K562 (cell line): ENCODE measurements around the gene CENPC. TPM values are rescaled to one million over a fixed set of nuclear protein-coding genes. Genes with fewer than 3 reads are reported as not detected.

Source experiments
- BRD9 ChIP-seq: fragments of 450-650 bp; IDR thresholded peaks from 2 replicates; pipeline ENCODE4 v1.6.1; 2018; ENCODE audit warnings: low read depth; ENCODE audit not compliant: partially characterized antibody
- CBFA2T2 ChIP-seq: fragments of 450-650 bp; conservative IDR thresholded peaks from 2 replicates; pipeline ENCODE4 v1.6.1; 2017; ENCODE audit warnings: mild to moderate bottlenecking
- DDX20 ChIP-seq: fragments of 450-650 bp; IDR thresholded peaks from 2 replicates; pipeline ENCODE4 v1.6.1; 2016; ENCODE audit warnings: missing genetic modification characterization, low read depth, mild to moderate bottlenecking, missing compliant biosample characterization, moderate library complexity
- E2F6 ChIP-seq, 2 experiments: IDR thresholded peaks; 2 replicates each; pipeline ENCODE4 v1.6.1; 2011; ENCODE audit warnings: borderline replicate concordance in 1 of 2, control low read depth in 1 of 2, low read depth in 1 of 2, low read length in 1 of 2, mild to moderate bottlenecking in 1 of 2, mixed read lengths in 1 of 2, moderate library complexity in 1 of 2; ENCODE audit not compliant: insufficient read depth in 1 of 2, insufficient read length in 1 of 2, poor library complexity in 1 of 2, severe bottlenecking in 1 of 2; ENCODE audit errors: extremely low read depth in 1 of 2
- ELF2 ChIP-seq: fragments of 250-450 bp; sonication (Bioruptor Pico); IDR thresholded peaks from 2 replicates; pipeline ENCODE4 v1.5.0; 2021; ENCODE audit warnings: mild to moderate bottlenecking
- ESRRA ChIP-seq: fragments of 450-650 bp; IDR thresholded peaks from 2 replicates; pipeline ENCODE4 v1.6.1; 2014; ENCODE audit warnings: low read depth, mild to moderate bottlenecking, moderate library complexity, borderline replicate concordance
- FOXM1 ChIP-seq, 2 experiments: fragments of 450-650 bp in 1 of 2; sonication (generic) in 1 of 2; formaldehyde crosslinking in 1 of 2; IDR thresholded peaks; 2 replicates each; pipeline versions ENCODE4 v1.6.1 to v1.9.0; 2017 to 2022; ENCODE audit warnings: low read depth in 2 of 2, mild to moderate bottlenecking in 2 of 2, missing genetic modification reagents in 1 of 2, moderate library complexity in 1 of 2
- IFI16 ChIP-seq: fragments of 250-450 bp; sonication (Bioruptor Pico); IDR thresholded peaks from 2 replicates; pipeline ENCODE4 v2.1.2; 2022; ENCODE audit warnings: mild to moderate bottlenecking, inconsistent platforms
- LEF1 ChIP-seq: fragments of 450-650 bp; IDR thresholded peaks from 2 replicates; pipeline ENCODE4 v1.6.1; 2016; ENCODE audit warnings: mild to moderate bottlenecking
- MEF2A ChIP-seq: IDR thresholded peaks from 2 replicates; pipeline ENCODE4 v1.6.1; 2011; ENCODE audit warnings: low read depth, mild to moderate bottlenecking, low read length, moderate library complexity; ENCODE audit not compliant: control insufficient read depth
- MEF2D ChIP-seq: conservative IDR thresholded peaks from 2 replicates; pipeline ENCODE4 v1.6.1; 2016; ENCODE audit warnings: low read depth, missing genetic modification characterization, missing compliant biosample characterization
- MEIS2 ChIP-seq: fragments of 450-650 bp; IDR thresholded peaks from 2 replicates; pipeline ENCODE4 v1.6.1; 2014; ENCODE audit warnings: mild to moderate bottlenecking; ENCODE audit not compliant: partially characterized antibody
- NFE2L1 ChIP-seq: fragments of 450-650 bp; IDR thresholded peaks from 2 replicates; pipeline ENCODE4 v1.6.1; 2016; ENCODE audit warnings: missing genetic modification characterization, low read depth, mild to moderate bottlenecking, missing compliant biosample characterization, moderate library complexity, borderline replicate concordance
- PKNOX1 ChIP-seq: fragments of 450-650 bp; IDR thresholded peaks from 2 replicates; pipeline ENCODE4 v1.6.1; 2016
- POLR2G ChIP-seq: fragments of 200-400 bp; formaldehyde crosslinking; IDR thresholded peaks from 2 replicates; pipeline ENCODE4 v1.6.1; 2017; ENCODE audit warnings: low read depth, mild to moderate bottlenecking, antibody characterized with exemption, low read length, moderate library complexity
- RAD51 ChIP-seq: fragments of 450-650 bp; IDR thresholded peaks from 2 replicates; pipeline ENCODE4 v1.7.1; 2016; ENCODE audit warnings: low read depth, mild to moderate bottlenecking, borderline replicate concordance
- SMARCA4 ChIP-seq: fragments of 450-650 bp; IDR thresholded peaks from 2 replicates; pipeline ENCODE4 v1.6.1; 2016
- SMARCA5 ChIP-seq: fragments of 450-650 bp; IDR thresholded peaks from 2 replicates; pipeline ENCODE4 v1.6.1; 2016
- SMARCE1 ChIP-seq: fragments of 450-650 bp; IDR thresholded peaks from 2 replicates; pipeline ENCODE4 v1.7.1; 2016; ENCODE audit warnings: mild to moderate bottlenecking
- TFAM ChIP-seq: fragments of 250-450 bp; sonication (Bioruptor Pico); conservative IDR thresholded peaks from 2 replicates; pipeline ENCODE4 v1.5.0; 2021; ENCODE audit warnings: mild to moderate bottlenecking, moderate library complexity
- TSHZ1 ChIP-seq: fragments of 250-450 bp; sonication (Bioruptor Pico); IDR thresholded peaks from 2 replicates; pipeline ENCODE4 v1.4.0; 2020; ENCODE audit warnings: mild to moderate bottlenecking, moderate library complexity
- ZNF146 ChIP-seq: IDR thresholded peaks from one replicate; pipeline ENCODE4 v1.6.1; 2018; ENCODE audit warnings: missing compliant biosample characterization; ENCODE audit not compliant: unreplicated experiment
- ZNF174 ChIP-seq: fragments of 250-450 bp; sonication (Bioruptor Pico); IDR thresholded peaks from 2 replicates; pipeline ENCODE4 v1.4.0; 2020; ENCODE audit warnings: mild to moderate bottlenecking
- ZNF583 ChIP-seq: fragments of 250-450 bp; sonication (Bioruptor Pico); IDR thresholded peaks from 2 replicates; pipeline ENCODE4 v1.4.0; 2020
- ZNF77 ChIP-seq: fragments of 250-450 bp; sonication (Bioruptor Pico); IDR thresholded peaks from 2 replicates; pipeline ENCODE4 v1.5.0; 2020
- ZZZ3 ChIP-seq: fragments of 450-650 bp; IDR thresholded peaks from 2 replicates; pipeline ENCODE4 v1.6.1; 2016; ENCODE audit warnings: antibody characterized with exemption, mild to moderate bottlenecking, moderate library complexity
- polyA plus RNA-seq, 8 experiments: library from polyadenylated mRNA; depleted of rRNA in 4 of 8; stranded (reverse) in 5 of 8; unstranded in 3 of 8; fragments of >200 nt; fragmentation: Nextera tagmentation in 2 of 8; fragmentation: Illumina TruSeq in 1 of 8; extraction: Ambion mirVana in 2 of 8; extraction: Trizol in 1 of 8; gene quantifications; 2 replicates each; pipeline versions ENCODE4 v1.2.1 to v1.2.3, GENCODE V29; 2011 to 2014; ENCODE audit warnings: inconsistent platforms in 1 of 8, missing spikeins in 1 of 8
- total RNA-seq, 7 experiments: library from RNA; depleted of rRNA in 6 of 7; stranded (reverse); fragments of >200 nt in 6 of 7; fragmentation: Illumina TruSeq in 2 of 7; extraction: Trizol in 2 of 7; gene quantifications; 2 replicates each; pipeline versions ENCODE4 v1.2.1 to v1.2.3, GENCODE V29; 2011 to 2021; ENCODE audit warnings: low replicate concordance in 1 of 7

The CENPC gene
- total and polyA plus RNA-seq, 9 of the 15 experiments (the other 6 are each of a cell fraction or from before 2014, with no cell fraction given), result 18.1 to 48.5 (median 30.8) TPM

GRCh38 chr4:67573193-67573592 is 27.9 kb upstream of the CENPC start (continued):
- no peak for TF ChIP-seq ELF2
- no peak for TF ChIP-seq ZNF174 (CRISPR knock-in tag)
- 0 out of 2 replicates have a peak, but pooled peaks have one; percentile 12 for TF ChIP-seq SMARCA5
- TF ChIP-seq FOXM1 (IDR thresholded peaks at IDR 0.05; ENCODE audit: low read depth), result 0 out of 2 replicates have a peak, but pooled peaks have one; percentile 29
- no peak for TF ChIP-seq FOXM1 (CRISPR knock-in tag; IDR thresholded peaks at IDR 0.05; ENCODE audit: low read depth)
- TF ChIP-seq IFI16 (CRISPR knock-in tag), result no peak
- peak; percentile 33 for TF ChIP-seq MEIS2
- no peak for TF ChIP-seq MEF2A
- no peak for TF ChIP-seq MEF2D (tag)
- no peak for TF ChIP-seq POLR2G
- peak; percentile 34; the same call in 1 of the 2 replicates for TF ChIP-seq PKNOX1
- TF ChIP-seq RAD51, result no peak
- no peak for TF ChIP-seq ZNF146 (CRISPR knock-in tag)
- TF ChIP-seq SMARCA4, result 0 out of 2 replicates have a peak, but pooled peaks have one; percentile 18
- no peak for TF ChIP-seq TSHZ1 (CRISPR knock-in tag)
- TF ChIP-seq ZNF583, result no peak
- TF ChIP-seq BRD9, result no peak
- TF ChIP-seq ZNF77 (CRISPR knock-in tag), result no peak
- TF ChIP-seq ZZZ3, result no peak
- 0 out of 2 replicates have a peak, but pooled peaks have one; percentile 25 for TF ChIP-seq SMARCE1
- TF ChIP-seq CBFA2T2, result no peak
- no peak for TF ChIP-seq TFAM (CRISPR knock-in tag)
- peak; percentile 22; the same call in 1 of the 2 replicates for TF ChIP-seq ESRRA
- no peak for TF ChIP-seq NFE2L1 (tag)
- TF ChIP-seq DDX20, result no peak
- no peak for TF ChIP-seq LEF1
- TF ChIP-seq E2F6 (IDR thresholded peaks at IDR 0.05; ENCODE audit: borderline replicate concordance in 1 of 2, extremely low read depth in 1 of 2, insufficient read depth in 1 of 2, insufficient read length in 1 of 2, low read depth in 1 of 2, low read length in 1 of 2, poor library complexity in 1 of 2, severe bottlenecking in 1 of 2), result no peak
